Activated CD8-positive, alpha-beta T cell treated with anti-CD3 and anti-CD28 coated beads for 36 hours (primary cell): ENCODE measurements around the gene CSNK2A1. TPM values are rescaled to one million over a fixed set of nuclear protein-coding genes. Genes with fewer than 3 reads are reported as not detected.
A peak's percentile ranks its signal among the peaks of the same experiment; 100 is the strongest.

ENCODE experiments used
- ATAC-seq: fragments of 200-7000 bp; cut with Tn5 transposase; one replicate; pipeline ENCODE4 v1.10.0; 2021; ENCODE audit warnings: mild to moderate bottlenecking, moderate library complexity
- CTCF ChIA-PET: fragments of 350-600 bp; sonication (Branson Sonifier 250); formaldehyde crosslinking; loops from one replicate; lab custom pipeline; 2021; ENCODE audit warnings: antibody characterized with exemption; lab: Charles Lee
- POLR2A ChIA-PET: fragments of 350-600 bp; sonication (Branson Sonifier 250); formaldehyde crosslinking; loops from one replicate; lab custom pipeline; 2021; ENCODE audit warnings: antibody characterized with exemption; lab: Charles Lee
- DNase-seq: peaks from one replicate; pipeline ENCODE4 v3.0.0-alpha.2; 2020
- H3K27ac Mint-ChIP-seq: one replicate; pipeline ENCODE4 v1.8.0; 2021; ENCODE audit warnings: mild to moderate bottlenecking, mixed read lengths
- H3K27me3 Mint-ChIP-seq: one replicate; pipeline ENCODE4 v1.8.0; 2021; ENCODE audit warnings: mixed read lengths
- H3K36me3 Mint-ChIP-seq: one replicate; pipeline ENCODE4 v1.8.0; 2021; ENCODE audit warnings: low read depth, mixed read lengths
- H3K4me1 Mint-ChIP-seq: one replicate; pipeline ENCODE4 v1.8.0; 2021; ENCODE audit warnings: low read depth, mixed read lengths
- H3K4me3 Mint-ChIP-seq: one replicate; pipeline ENCODE4 v1.8.0; 2021; ENCODE audit warnings: mild to moderate bottlenecking, moderate library complexity, mixed read lengths
- H3K9me3 Mint-ChIP-seq: one replicate; pipeline ENCODE4 v1.8.0; 2021; ENCODE audit warnings: mixed read lengths
- intact Hi-C: fragments of 100-400 bp; cut with micrococcal nuclease; formaldehyde crosslinking; loops from one replicate; pipeline ENCODE4 v1.10.0; 2022
- total RNA-seq, 2 experiments: library from RNA; stranded (reverse); gene quantifications; one replicate each; pipeline ENCODE4 v1.2.3, GENCODE V29; 2021
- TF ChIP-seq, protein P1 (sequence below): fragments of 200-600 bp; IDR thresholded peaks from one replicate; pipeline ENCODE4 v1.8.0; 2022; ENCODE audit warnings: antibody characterized with exemption, mild to moderate bottlenecking

The CSNK2A1 gene
- total RNA-seq, 2 experiments from 2014 or later: 169 to 174 TPM

DNA sequence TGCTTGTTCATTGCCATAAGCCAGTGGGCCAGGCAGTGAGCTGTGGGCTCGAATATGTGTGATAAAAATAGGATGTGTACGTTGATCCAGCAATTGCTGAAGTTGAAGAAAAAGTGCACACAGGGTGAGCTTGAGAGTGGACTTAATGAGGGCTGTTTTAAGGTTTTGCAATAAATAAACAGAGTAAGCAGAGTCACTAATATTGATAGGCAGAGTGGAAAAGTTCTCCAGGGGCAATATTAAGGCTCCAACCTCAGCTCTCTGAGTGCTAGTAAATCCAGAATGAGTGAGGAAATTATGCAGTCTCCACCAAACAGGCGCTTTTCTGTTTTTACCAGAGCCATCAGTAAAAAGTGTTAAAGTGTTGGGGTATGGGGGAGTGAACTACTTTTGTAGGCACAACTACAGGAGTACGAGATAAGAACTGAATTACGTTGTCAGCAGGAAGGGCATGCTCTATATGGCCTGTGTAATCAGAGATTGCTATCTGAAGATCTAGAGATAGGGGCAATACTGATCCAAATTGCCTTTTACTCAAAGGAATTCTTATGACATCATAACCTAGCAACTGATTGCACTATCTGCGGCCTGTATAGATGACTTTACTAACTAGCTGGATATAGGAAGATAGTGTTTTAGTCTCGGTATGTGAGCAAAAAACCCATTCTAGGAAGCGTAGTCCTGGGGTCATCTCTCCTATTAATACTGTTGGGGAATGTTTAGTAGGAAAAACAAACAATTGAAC lies 73.7 kb downstream of the CSNK2A1 start:
- POLR2A ChIA-PET: no interaction called here

DNA sequence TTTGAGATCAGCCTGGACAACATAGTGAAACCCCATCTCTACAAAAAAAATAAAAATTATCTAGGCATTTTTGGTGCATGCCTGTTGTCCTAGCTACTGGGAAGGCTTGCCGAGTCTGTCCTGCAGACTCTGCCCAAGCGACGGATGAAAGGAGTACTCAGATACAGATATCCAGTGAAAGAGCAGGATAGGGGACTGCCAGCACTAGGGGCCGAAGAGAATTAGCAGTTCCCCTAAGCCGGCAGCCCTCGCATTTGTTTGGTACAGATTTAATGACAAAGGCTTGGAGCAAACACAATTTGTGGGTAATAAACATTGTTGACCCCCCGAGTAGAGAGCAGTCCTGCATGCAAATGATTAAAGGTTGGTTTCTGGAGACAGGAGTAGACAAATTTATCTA lies 75.8 kb downstream of the CSNK2A1 start:
- H3K9me3 Mint-ChIP-seq: peaks cover 6% of the 10 kb centered on the region
- TF ChIP-seq, protein P1, sequence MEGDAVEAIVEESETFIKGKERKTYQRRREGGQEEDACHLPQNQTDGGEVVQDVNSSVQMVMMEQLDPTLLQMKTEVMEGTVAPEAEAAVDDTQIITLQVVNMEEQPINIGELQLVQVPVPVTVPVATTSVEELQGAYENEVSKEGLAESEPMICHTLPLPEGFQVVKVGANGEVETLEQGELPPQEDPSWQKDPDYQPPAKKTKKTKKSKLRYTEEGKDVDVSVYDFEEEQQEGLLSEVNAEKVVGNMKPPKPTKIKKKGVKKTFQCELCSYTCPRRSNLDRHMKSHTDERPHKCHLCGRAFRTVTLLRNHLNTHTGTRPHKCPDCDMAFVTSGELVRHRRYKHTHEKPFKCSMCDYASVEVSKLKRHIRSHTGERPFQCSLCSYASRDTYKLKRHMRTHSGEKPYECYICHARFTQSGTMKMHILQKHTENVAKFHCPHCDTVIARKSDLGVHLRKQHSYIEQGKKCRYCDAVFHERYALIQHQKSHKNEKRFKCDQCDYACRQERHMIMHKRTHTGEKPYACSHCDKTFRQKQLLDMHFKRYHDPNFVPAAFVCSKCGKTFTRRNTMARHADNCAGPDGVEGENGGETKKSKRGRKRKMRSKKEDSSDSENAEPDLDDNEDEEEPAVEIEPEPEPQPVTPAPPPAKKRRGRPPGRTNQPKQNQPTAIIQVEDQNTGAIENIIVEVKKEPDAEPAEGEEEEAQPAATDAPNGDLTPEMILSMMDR: no peak
- POLR2A ChIA-PET: no interaction called here
- H3K27me3 Mint-ChIP-seq: peaks cover 2% of the 10 kb centered on the region
- intact Hi-C loops: no loop called here
- CTCF ChIA-PET: interaction anchor here (1.2 kb wide), 1 partner anchor 105 kb away, joined by 3 read pairs; no protein-coding TSS in a partner anchor
- no peak overlapping the region for H3K4me3 Mint-ChIP-seq
- H3K27ac Mint-ChIP-seq: no peak overlapping the region
- no peaks in the 10 kb centered on the region for H3K36me3 Mint-ChIP-seq
- DNase-seq: no peak
- peaks cover 6% of the 10 kb centered on the region for H3K4me1 Mint-ChIP-seq
- ATAC-seq: no peak

More for the DNA sequence above, 73.7 kb downstream of the CSNK2A1 start:
- ATAC-seq (no peak), DNase-seq (no peak)
- no peaks in the 10 kb centered on the region for H3K4me1 Mint-ChIP-seq
- H3K27me3 Mint-ChIP-seq: peaks cover 2% of the 10 kb centered on the region
- no peak overlapping the region for H3K27ac Mint-ChIP-seq
- peaks cover 3% of the 10 kb centered on the region for H3K36me3 Mint-ChIP-seq
- CTCF ChIA-PET: interaction anchor here (0.8 to 1.1 kb wide), 3 partner anchors 10 to 115 kb away, joined by 3 to 4 read pairs (median 3); no protein-coding TSS in a partner anchor
- H3K4me3 Mint-ChIP-seq: no peak overlapping the region
- intact Hi-C loops: no loop called here
- peaks cover 6% of the 10 kb centered on the region for H3K9me3 Mint-ChIP-seq
- TF ChIP-seq, protein P1: no peak

- Mint-ChIP-seq H3K27me3 (no peaks in the 10 kb centered on the region), H3K9me3 (peaks cover 1% of the 10 kb centered on the region), H3K4me3 (peak within 1 kb of the TSS; percentile 87), H3K27ac (peak within 1 kb of the TSS; percentile 88), H3K4me1 (peaks cover 39% of the 10 kb centered on the region), H3K36me3 (peaks cover 7% of the 10 kb centered on the region)
- intact Hi-C loops: loop anchor here (5.0 kb wide), 1 partner anchor 50 kb away; no protein-coding TSS in a partner anchor
- DNase-seq (peak; percentile 84), ATAC-seq (peak; percentile 94)
- TF ChIP-seq, protein P1: no peak
- CTCF ChIA-PET: interaction anchor here (0.8 to 1.7 kb wide), 6 partner anchors 9 to 110 kb away, joined by 3 to 7 read pairs (median 4); no protein-coding TSS in a partner anchor
- POLR2A ChIA-PET: interaction anchor here (0.7 to 2.6 kb wide), 7 partner anchors 17 to 200 kb away, joined by 3 to 7 read pairs (median 4); partner anchors contain the start of genes SOX12 and TRIB3
These were observed 81.2 kb downstream of the CSNK2A1 start, which contains the start of gene TBC1D20 for GRCh38 chr20:462199-462991. TSS of gene TBC1D20 (minus strand) at chr20:462533. CDS start at chr20:462405, 128 bp downstream.

DNA sequence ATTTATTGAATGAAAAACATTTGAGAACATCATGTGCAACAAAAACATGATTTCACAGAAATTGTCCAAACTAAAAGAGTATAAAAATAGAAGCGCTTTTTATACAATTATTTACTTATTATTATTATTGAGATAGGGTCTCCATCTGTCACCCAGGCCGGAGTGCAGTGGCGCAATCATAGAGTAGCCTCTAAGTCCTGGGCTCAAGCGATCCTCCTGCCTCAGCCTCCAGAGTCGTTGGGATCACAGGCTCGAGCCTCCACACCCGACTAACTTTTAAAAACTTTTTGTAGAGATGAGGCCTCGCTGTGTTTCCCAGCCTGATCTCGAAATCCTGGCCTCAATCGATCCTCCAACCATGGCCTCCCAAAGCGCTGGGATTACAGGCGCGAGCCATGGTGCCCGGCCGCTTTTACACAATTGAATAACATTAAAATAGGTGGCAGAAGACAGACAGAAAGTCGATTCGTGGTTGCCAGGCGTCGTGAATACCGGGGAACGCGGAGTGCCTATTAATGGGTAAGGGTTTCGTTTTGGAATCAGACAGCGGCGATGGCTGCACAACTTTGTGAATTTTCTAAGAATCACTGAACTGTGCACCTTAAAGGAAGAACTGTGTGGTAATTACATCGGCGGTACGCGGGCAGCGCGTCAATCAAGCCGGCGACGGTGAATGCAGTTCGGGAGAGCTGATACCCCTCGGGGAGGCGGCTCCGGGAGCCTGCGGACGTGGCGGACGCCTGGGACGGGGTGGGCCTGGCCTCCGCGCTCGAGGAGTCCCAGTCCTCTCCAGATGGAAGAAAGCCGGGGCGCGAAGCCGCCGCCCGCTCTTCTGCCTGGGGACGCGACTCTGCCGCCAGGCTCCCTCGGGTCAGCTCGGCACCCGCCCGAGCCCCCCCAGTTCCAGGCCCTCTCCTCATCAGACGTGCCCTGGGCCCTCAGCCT lies 82.1 kb downstream of the CSNK2A1 start:
- Mint-ChIP-seq H3K27ac (peak overlapping the region; percentile 86), H3K27me3 (no peaks in the 10 kb centered on the region), H3K36me3 (peaks cover 7% of the 10 kb centered on the region), H3K4me3 (peak overlapping the region; percentile 87), H3K9me3 (no peaks in the 10 kb centered on the region), H3K4me1 (peaks cover 41% of the 10 kb centered on the region)
- CTCF ChIA-PET: interaction anchor here (0.9 to 2.2 kb wide), 4 partner anchors 23 to 109 kb away, joined by 3 to 10 read pairs (median 3); no protein-coding TSS in a partner anchor
- DNase-seq: peak; percentile 64
- TF ChIP-seq, protein P1: no peak
- peak; percentile 38 for ATAC-seq
- POLR2A ChIA-PET: interaction anchor here (0.7 to 2.6 kb wide), 9 partner anchors 11 to 199 kb away, joined by 3 to 7 read pairs (median 3); partner anchors contain the start of genes SOX12 and TRIB3
- intact Hi-C loops: loop anchor here (5.0 kb wide), 1 partner anchor 49 kb away; no protein-coding TSS in a partner anchor
